ENCODE measurements around the gene TAPBP. TPM values are rescaled to one million over a fixed set of nuclear protein-coding genes. Genes with fewer than 3 reads are reported as not detected.

TAPBP gene
- total and polyA plus RNA-seq, 10 donors = 42.6 to 292 (median 262) TPM

- Histone ChIP-seq H3K36me3 (peaks cover 0 to 73% (median 58%) of the 10 kb centered on the region in 6 donors), H3K4me3 (peak within 1 kb of the TSS; percentile 66 to 88 (median 84)), H3K4me1 (peaks cover 10 to 87% (median 55%) of the 10 kb centered on the region in 6 donors), H3K9me3 (no peaks in the 10 kb centered on the region), H3K27me3 (replicated peaks in 1 of 7) (no peaks in the 10 kb centered on the region), H3K27ac (peak within 1 kb of the TSS; percentile 94 to 99 (median 98))
- TF ChIP-seq, protein P1, sequence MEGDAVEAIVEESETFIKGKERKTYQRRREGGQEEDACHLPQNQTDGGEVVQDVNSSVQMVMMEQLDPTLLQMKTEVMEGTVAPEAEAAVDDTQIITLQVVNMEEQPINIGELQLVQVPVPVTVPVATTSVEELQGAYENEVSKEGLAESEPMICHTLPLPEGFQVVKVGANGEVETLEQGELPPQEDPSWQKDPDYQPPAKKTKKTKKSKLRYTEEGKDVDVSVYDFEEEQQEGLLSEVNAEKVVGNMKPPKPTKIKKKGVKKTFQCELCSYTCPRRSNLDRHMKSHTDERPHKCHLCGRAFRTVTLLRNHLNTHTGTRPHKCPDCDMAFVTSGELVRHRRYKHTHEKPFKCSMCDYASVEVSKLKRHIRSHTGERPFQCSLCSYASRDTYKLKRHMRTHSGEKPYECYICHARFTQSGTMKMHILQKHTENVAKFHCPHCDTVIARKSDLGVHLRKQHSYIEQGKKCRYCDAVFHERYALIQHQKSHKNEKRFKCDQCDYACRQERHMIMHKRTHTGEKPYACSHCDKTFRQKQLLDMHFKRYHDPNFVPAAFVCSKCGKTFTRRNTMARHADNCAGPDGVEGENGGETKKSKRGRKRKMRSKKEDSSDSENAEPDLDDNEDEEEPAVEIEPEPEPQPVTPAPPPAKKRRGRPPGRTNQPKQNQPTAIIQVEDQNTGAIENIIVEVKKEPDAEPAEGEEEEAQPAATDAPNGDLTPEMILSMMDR (IDR thresholded peaks at IDR 0.05 in 8 of 11, conservative IDR thresholded peaks at IDR 0.05 in 3 of 11) = no peak
- peak in 1 of 3 donors; percentile 47 for TF ChIP-seq POLR2AphosphoS5 (IDR thresholded peaks at IDR 0.05)
- TF ChIP-seq POLR2A (IDR thresholded peaks at IDR 0.05) = no peak
- intact Hi-C loops (cut with DNase I; ENCODE audit: low total_unique reads) = no loop called here
- WGBS, 5 donors = 0 to 3% (median 1%) methylated on average over 30 to 34 of the region's 34 CpGs
- peak; percentile 98 for DNase-seq
Measured at GRCh38 chr6:33298773-33299236, 15.1 kb downstream of the TAPBP start, which contains the start of gene RGL2. Gene RGL2 (minus strand): TSS chr6:33298942. CDS start chr6:33298610, 332 bp downstream.

- H3K27me3 ChIP-seq (replicated peaks in 1 of 7) = no peaks in the 10 kb centered on the region
- H3K9me3 ChIP-seq = no peaks in the 10 kb centered on the region
- peak overlapping the region; percentile 94 to 99 (median 98) for H3K27ac ChIP-seq
- H3K4me3 ChIP-seq = peak overlapping the region; percentile 66 to 88 (median 84)
- peak in 1 of 3 donors; percentile 46 for TF ChIP-seq POLR2A (IDR thresholded peaks at IDR 0.05)
- TF ChIP-seq, protein P1 (IDR thresholded peaks at IDR 0.05 in 8 of 11, conservative IDR thresholded peaks at IDR 0.05 in 3 of 11) = peak in 3 of 11 experiments; percentile 7 to 34 (median 10)
- TF ChIP-seq POLR2AphosphoS5 (IDR thresholded peaks at IDR 0.05) = peak; percentile 61 to 78 (median 72)
- peaks cover 0 to 73% (median 58%) of the 10 kb centered on the region in 6 donors for H3K36me3 ChIP-seq
- peak; percentile 90 for DNase-seq
- 1% methylated on average over 37 to 42 of the region's 42 CpGs for WGBS, 5 donors
- peaks cover 10 to 86% (median 53%) of the 10 kb centered on the region in 6 donors for H3K4me1 ChIP-seq
- intact Hi-C loops (cut with DNase I; ENCODE audit: low total_unique reads) = no loop called here
Measured at GRCh38 chr6:33297956-33298772, 15.7 kb downstream of the TAPBP start.

- Histone ChIP-seq H3K27ac (peak overlapping the region; percentile 94 to 99 (median 98)), H3K4me1 (peaks cover 10 to 81% (median 53%) of the 10 kb centered on the region in 6 donors), H3K36me3 (peaks cover 0 to 73% (median 58%) of the 10 kb centered on the region in 6 donors), H3K9me3 (no peaks in the 10 kb centered on the region), H3K27me3 (replicated peaks in 1 of 7) (no peaks in the 10 kb centered on the region), H3K4me3 (peak overlapping the region; percentile 66 to 88 (median 84))
- no peak for TF ChIP-seq POLR2AphosphoS5 (IDR thresholded peaks at IDR 0.05)
- TF ChIP-seq, protein P1 (IDR thresholded peaks at IDR 0.05 in 8 of 11, conservative IDR thresholded peaks at IDR 0.05 in 3 of 11) = no peak
- TF ChIP-seq POLR2A (IDR thresholded peaks at IDR 0.05) = no peak
- intact Hi-C loops (cut with DNase I; ENCODE audit: low total_unique reads) = no loop called here
- WGBS, 5 donors = 7 to 15% (median 9%) methylated on average over 7 to 16 of the region's 16 CpGs
- peak; percentile 87 for DNase-seq
Measured at GRCh38 chr6:33297406-33297955, 16.4 kb downstream of the TAPBP start.

Measured in spleen (tissue), 11 donors.